ENCODE measurements around the gene LIN54. TPM values are rescaled to one million over a fixed set of nuclear protein-coding genes. Genes with fewer than 3 reads are reported as not detected.

Gene LIN54
- polyA plus RNA-seq, 2 of the 4 experiments (the other 2 are of a cell fraction), result 6.7 to 12.7 TPM

- TF ChIP-seq FOXS1 (CRISPR knock-in tag; IDR thresholded peaks at IDR 0.05) (no peak), ZC3H11A (IDR thresholded peaks at IDR 0.05) (peak; percentile 76)
- ChIA-PET POLR2A (no interaction called here), CTCF (no interaction called here)
- H3K9me3 ChIP-seq, result no peaks in the 10 kb centered on the region
- H3K4me2 ChIP-seq, result no peak overlapping the region
- 95% methylated on average over 4 of the region's 4 CpGs for WGBS (ENCODE audit: missing lambda C conversion rate)
- no peak for DNase-seq (ENCODE audit: low read depth in 1 of 2, low spot score in 1 of 2)
- no peak overlapping the region for H3K4me3 ChIP-seq
- no peak overlapping the region for H3K27ac ChIP-seq
- H3K4me1 ChIP-seq, result no peaks in the 10 kb centered on the region
- FAIRE-seq, result no peak
- ATAC-seq, result no peak
These were observed 56.4 kb downstream of the LIN54 start for GRCh38 chr4:82954212-82954611.

DNA sequence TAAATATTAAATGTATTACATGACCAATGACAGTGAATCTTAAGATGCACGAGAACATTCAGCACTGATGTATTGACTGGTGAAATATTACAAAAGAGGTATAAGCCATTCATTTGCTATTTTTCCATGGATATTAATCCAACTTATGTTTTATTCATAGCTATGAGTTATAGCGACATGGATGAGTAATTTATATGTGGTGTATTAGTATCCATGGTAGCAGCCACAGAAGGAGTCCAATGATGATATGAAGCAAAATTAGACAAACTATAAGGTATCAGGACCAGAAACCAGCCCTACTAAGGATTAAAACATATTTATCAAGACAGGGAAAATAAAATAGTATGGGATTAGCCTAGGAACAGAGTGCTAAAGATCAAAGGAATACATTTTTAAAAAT lies 59.4 kb downstream of the LIN54 start:
- ChIA-PET CTCF (no interaction called here), POLR2A (no interaction called here)
- H3K4me1 ChIP-seq, result no peaks in the 10 kb centered on the region
- ATAC-seq (no peak), FAIRE-seq (no peak), DNase-seq (ENCODE audit: low read depth in 1 of 2, low spot score in 1 of 2) (no peak)
- no peaks in the 10 kb centered on the region for H3K9me3 ChIP-seq
- TF ChIP-seq ZC3H11A (IDR thresholded peaks at IDR 0.05), result no peak
- TF ChIP-seq KDM1A (IDR thresholded peaks at IDR 0.05; ENCODE audit: low read depth), result no peak
- no peak for TF ChIP-seq MAFK (IDR thresholded peaks at IDR 0.05; ENCODE audit: partially characterized antibody)
- TF ChIP-seq CHD4 (IDR thresholded peaks at IDR 0.05; ENCODE audit: borderline replicate concordance), result no peak
- TF ChIP-seq HES2 (IDR thresholded peaks at IDR 0.05), result no peak
- no peak for TF ChIP-seq HDAC2 (IDR thresholded peaks at IDR 0.05)
- no peak for TF ChIP-seq SMC3 (IDR thresholded peaks at IDR 0.05)
- TF ChIP-seq ZFP36 (IDR thresholded peaks at IDR 0.05; ENCODE audit: borderline replicate concordance, partially characterized antibody), result no peak
- TF ChIP-seq CTCF (IDR thresholded peaks at IDR 0.05), result no peak
- no peak for TF ChIP-seq TP53 (CRISPR knock-in tag; IDR thresholded peaks at IDR 0.05)
- no peak for TF ChIP-seq RNF2 (IDR thresholded peaks at IDR 0.05; ENCODE audit: borderline replicate concordance, low read depth)
- no peak for TF ChIP-seq JUNB (IDR thresholded peaks at IDR 0.05)
- no peak overlapping the region for H3K27ac ChIP-seq
- no peak overlapping the region for H3K4me3 ChIP-seq
- 95% methylated on average over 2 of the region's 2 CpGs for WGBS (ENCODE audit: missing lambda C conversion rate)
- no peak overlapping the region for H3K4me2 ChIP-seq

- Histone ChIP-seq H3K4me2 (no peak overlapping the region), H3K4me1 (no peaks in the 10 kb centered on the region), H3K4me3 (no peak overlapping the region), H3K9me3 (no peaks in the 10 kb centered on the region), H3K27ac (no peak overlapping the region)
- ChIA-PET CTCF (no interaction called here), POLR2A (no interaction called here)
- no peak for ATAC-seq
- 100% methylated on average over 1 of the region's 1 CpG for WGBS (ENCODE audit: missing lambda C conversion rate)
- DNase-seq (ENCODE audit: low read depth in 1 of 2, low spot score in 1 of 2), result no peak
- TF ChIP-seq POLR2A (IDR thresholded peaks at IDR 0.05; ENCODE audit: low read length), result no peak
- no peak for TF ChIP-seq MAZ (IDR thresholded peaks at IDR 0.05; ENCODE audit: borderline replicate concordance, low read depth, low read length)
- TF ChIP-seq NFE2L2 (conservative IDR thresholded peaks at IDR 0.05; ENCODE audit: low read length), result no peak
- no peak for TF ChIP-seq NPAS2 (CRISPR knock-in tag; IDR thresholded peaks at IDR 0.05; ENCODE audit: borderline replicate concordance)
- no peak for TF ChIP-seq KDM1A (IDR thresholded peaks at IDR 0.05; ENCODE audit: low read depth)
- TF ChIP-seq HMGXB4 (CRISPR knock-in tag; IDR thresholded peaks at IDR 0.05; ENCODE audit: borderline replicate concordance), result no peak
- TF ChIP-seq ZNF302 (CRISPR knock-in tag; IDR thresholded peaks at IDR 0.05), result no peak
- TF ChIP-seq, protein P1, sequence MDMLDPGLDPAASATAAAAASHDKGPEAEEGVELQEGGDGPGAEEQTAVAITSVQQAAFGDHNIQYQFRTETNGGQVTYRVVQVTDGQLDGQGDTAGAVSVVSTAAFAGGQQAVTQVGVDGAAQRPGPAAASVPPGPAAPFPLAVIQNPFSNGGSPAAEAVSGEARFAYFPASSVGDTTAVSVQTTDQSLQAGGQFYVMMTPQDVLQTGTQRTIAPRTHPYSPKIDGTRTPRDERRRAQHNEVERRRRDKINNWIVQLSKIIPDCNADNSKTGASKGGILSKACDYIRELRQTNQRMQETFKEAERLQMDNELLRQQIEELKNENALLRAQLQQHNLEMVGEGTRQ (IDR thresholded peaks at IDR 0.05), result no peak
- no peak for TF ChIP-seq GATA3 (IDR thresholded peaks at IDR 0.05; ENCODE audit: borderline replicate concordance)
- FAIRE-seq, result no peak
These were observed 61.9 kb downstream of the LIN54 start for GRCh38 chr4:82948647-82949204.
